Effector CD8-positive, alpha-beta T cell (primary cell): ENCODE measurements around the gene MPND.

ENCODE experiments used
- DNase-seq: peaks from one replicate; lab custom pipeline; 2025; lab: John Stamatoyannopoulos, UW

MPND gene

GRCh38 chr19:4365791-4366665 lies 22.7 kb downstream of the MPND start:
- DNase-seq, result no peak

DNA sequence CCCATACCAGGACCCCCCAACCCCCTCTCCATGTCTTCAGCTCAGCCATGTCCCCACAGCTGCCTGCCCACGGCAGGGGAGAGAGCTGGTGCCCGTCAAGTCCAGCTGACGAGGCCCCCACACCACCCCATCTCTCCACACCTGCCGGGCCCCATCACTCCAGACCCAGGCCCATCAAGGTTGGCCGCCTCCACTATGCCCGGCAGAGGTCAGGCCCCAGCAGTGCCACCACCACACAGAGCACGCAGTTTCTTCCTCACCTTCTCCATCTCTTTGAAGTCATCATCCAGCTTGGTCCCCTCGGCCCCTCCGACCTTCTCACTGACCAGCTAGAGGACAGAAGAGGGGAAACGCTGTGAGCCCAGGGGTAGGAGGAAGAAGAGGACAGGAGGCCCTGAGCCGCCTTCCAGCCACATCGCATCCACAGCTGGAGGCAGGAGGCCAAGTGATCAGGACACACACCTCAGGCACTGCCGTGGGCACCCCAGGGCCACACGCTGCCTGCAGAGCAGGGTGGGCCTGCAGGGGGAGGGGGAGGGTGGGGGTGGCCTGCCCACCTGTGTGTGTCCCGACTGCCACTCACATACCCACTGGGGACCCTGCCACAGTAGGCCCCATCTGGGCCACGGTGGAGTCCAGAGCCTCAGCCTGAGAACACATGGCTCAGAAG lies 23.4 kb downstream of the MPND start:
- DNase-seq, result no peak

DNA sequence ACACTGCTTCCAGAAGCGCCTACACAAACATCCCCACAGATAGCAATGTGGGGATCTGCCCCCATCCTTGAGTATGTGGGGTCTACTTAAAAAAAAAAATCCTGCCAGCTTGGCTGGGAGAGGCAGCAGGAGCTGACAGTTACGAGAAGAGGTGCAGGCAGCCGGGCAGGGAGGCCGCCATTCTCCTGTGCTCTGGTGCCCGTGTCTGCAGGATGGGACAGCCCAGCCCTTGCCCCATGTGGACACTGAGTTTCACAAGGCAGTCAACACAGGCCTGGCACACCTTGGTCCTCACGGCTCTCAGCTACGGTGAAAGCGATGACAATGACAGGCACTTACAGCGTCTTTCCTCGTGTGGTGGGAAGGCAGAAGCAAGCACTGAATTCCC lies 24.0 kb downstream of the MPND start:
- no peak for DNase-seq

- no peak for DNase-seq
These were observed 24.4 kb downstream of the MPND start for GRCh38 chr19:4367781-4368127.

- DNase-seq, result no peak
These were observed 24.9 kb downstream of the MPND start for GRCh38 chr19:4368128-4368820.

GRCh38 chr19:4369109-4369887 lies 25.9 kb downstream of the MPND start:
- DNase-seq, result peak; percentile 45

DNA sequence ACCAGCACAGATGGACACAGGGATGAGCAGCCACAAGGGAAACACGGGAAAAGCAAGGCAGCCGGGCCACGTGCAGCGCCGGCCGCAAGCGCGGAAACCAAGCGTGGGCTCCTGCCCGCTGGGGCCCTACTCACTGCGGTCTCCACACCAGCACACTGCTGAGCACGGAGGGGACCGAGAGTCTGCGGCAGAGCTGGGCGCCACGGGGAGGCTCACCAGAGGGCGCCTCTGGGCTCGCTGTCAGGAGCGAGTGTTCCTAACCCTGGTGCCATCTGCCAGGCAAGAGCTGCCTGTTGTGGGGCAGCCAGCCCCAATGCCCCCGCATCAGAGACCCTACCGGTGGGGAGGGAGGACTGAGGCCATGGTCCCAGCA lies 26.5 kb downstream of the MPND start:
- DNase-seq, result peak; percentile 26

GRCh38 chr19:4370418-4371041 lies 27.2 kb downstream of the MPND start:
- no peak for DNase-seq

- no peak for DNase-seq
These were observed 28.1 kb downstream of the MPND start for GRCh38 chr19:4371247-4372164.

DNA sequence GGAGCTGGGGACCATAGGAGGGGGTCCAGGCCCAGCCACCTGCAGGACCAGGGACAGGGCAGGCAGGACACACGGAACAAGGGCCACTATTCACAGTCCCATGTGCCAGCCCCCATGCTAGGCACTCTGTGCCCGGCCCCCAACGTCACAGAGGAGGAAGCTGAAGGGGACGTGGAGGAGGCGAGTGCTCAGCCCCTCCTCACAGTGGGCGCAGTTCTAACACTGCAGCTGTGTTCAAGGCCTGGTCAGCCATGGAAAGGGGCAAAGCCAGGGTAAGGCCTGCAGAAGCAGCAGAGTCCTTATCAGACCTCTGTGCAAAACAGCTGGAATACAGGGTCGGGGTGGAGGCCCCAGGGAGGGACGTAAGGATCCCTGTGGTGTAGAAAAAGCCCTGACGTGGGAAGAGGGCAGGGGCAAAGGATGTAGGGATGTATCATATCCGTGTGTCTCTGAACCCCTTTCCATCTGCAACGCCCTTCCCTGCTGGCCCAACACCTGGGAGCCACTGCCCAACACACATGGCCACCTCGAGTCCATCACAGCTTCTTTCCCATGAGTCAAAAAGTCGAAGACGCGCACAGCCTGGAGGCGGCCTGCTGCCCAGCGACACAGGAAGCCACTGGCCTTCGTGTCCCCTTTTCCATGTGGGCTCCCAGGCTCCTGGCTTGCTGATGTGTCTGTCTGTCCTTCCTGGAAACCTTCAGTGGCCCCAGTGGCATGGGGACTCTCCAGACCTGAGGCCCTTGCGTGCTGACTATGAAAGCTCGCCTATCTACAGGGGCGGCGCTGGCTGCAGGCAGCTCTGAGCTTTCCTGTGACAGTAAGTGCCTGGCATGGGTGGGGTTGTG lies 29.0 kb downstream of the MPND start:
- no peak for DNase-seq

- no peak for DNase-seq
These were observed 29.6 kb downstream of the MPND start for GRCh38 chr19:4373013-4373367.

GRCh38 chr19:4373601-4374497 lies 30.5 kb downstream of the MPND start:
- DNase-seq, result no peak

GRCh38 chr19:4374498-4375163 lies 31.3 kb downstream of the MPND start:
- DNase-seq, result no peak

GRCh38 chr19:4375164-4376027 lies 32.0 kb downstream of the MPND start:
- no peak for DNase-seq

- DNase-seq, result no peak
These were observed 32.8 kb downstream of the MPND start for GRCh38 chr19:4376028-4376670.

DNA sequence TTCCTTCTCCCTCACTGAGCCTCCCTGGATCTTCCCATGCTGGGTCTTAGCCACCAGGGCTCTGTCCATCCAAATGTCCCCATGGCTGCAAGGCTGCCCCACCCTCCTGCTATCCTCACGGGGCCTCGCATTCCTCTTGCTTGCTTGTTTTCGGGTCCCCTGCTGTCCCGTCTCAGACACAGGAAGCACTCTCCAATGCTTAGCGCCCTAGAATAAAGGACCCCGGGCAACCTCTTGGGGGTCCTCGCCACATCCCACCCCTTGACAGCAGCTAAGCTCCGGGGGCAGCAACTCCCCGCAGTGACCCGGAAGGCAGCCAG lies 33.3 kb downstream of the MPND start:
- DNase-seq, result no peak
